HEK293 (cell line): Measurements from ENCODE around the gene SPON1.

Experiments used
- SP3 ChIP-seq: fragments of 450-650 bp; formaldehyde crosslinking; IDR thresholded peaks from 2 replicates; pipeline ENCODE4 v1.5.1; 2016; ENCODE audit warnings: missing biosample characterization, missing genetic modification characterization
- YY1 ChIP-seq: fragments of 450-650 bp; formaldehyde crosslinking; IDR thresholded peaks from 2 replicates; pipeline ENCODE4 v1.5.1; 2018; ENCODE audit warnings: missing biosample characterization, missing genetic modification characterization
- ZNF112 ChIP-seq: fragments of 450-650 bp; formaldehyde crosslinking; IDR thresholded peaks from 2 replicates; pipeline ENCODE4 v1.5.0; 2017; ENCODE audit warnings: missing biosample characterization, missing genetic modification characterization
- ZNF133 ChIP-seq: fragments of 450-650 bp; formaldehyde crosslinking; IDR thresholded peaks from 2 replicates; pipeline ENCODE4 v1.5.1; 2016; ENCODE audit warnings: missing biosample characterization, missing genetic modification characterization
- ZNF146 ChIP-seq: fragments of 450-650 bp; formaldehyde crosslinking; IDR thresholded peaks from 2 replicates; pipeline ENCODE4 v1.5.1; 2016; ENCODE audit warnings: missing biosample characterization, missing genetic modification characterization
- TF ChIP-seq, protein P1 (sequence below): fragments of 450-650 bp; formaldehyde crosslinking; IDR thresholded peaks from 2 replicates; pipeline ENCODE4 v1.5.1; 2016; ENCODE audit warnings: missing biosample characterization, missing genetic modification characterization
- TF ChIP-seq, protein P2 (sequence below): fragments of 450-650 bp; formaldehyde crosslinking; IDR thresholded peaks from 2 replicates; pipeline ENCODE4 v1.5.1; 2016; ENCODE audit warnings: missing biosample characterization, missing genetic modification characterization
- TF ChIP-seq, protein P3 (sequence below): fragments of 450-650 bp; formaldehyde crosslinking; IDR thresholded peaks from 2 replicates; pipeline ENCODE4 v1.5.1; 2016; ENCODE audit warnings: missing biosample characterization, missing genetic modification characterization

DNA sequence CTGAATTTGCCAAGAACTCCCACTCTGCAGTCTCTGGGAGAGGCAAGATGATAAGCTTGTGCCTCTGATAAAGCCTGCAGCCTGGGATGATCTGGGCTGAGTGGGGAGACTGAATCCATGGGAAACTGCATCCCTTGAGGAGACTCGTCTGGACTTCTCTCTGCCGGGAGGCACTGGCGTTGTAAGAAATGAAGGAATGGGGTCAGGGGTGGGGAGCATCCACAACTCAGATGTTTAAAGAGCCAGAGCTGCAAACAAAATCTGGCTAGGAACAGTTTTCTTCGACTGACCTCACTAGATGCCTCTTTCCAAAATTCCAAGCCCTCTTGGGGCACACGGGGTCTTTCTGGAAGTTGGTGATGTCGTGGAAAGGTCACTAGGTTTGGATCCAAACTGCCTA, 64.4 kb downstream of the SPON1 start:
- TF ChIP-seq, protein P1, sequence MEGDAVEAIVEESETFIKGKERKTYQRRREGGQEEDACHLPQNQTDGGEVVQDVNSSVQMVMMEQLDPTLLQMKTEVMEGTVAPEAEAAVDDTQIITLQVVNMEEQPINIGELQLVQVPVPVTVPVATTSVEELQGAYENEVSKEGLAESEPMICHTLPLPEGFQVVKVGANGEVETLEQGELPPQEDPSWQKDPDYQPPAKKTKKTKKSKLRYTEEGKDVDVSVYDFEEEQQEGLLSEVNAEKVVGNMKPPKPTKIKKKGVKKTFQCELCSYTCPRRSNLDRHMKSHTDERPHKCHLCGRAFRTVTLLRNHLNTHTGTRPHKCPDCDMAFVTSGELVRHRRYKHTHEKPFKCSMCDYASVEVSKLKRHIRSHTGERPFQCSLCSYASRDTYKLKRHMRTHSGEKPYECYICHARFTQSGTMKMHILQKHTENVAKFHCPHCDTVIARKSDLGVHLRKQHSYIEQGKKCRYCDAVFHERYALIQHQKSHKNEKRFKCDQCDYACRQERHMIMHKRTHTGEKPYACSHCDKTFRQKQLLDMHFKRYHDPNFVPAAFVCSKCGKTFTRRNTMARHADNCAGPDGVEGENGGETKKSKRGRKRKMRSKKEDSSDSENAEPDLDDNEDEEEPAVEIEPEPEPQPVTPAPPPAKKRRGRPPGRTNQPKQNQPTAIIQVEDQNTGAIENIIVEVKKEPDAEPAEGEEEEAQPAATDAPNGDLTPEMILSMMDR (tag by site-specific recombination): no peak
- no peak for TF ChIP-seq ZNF112 (tag by site-specific recombination)
- no peak for TF ChIP-seq ZNF133 (tag by site-specific recombination)
- TF ChIP-seq SP3 (tag by site-specific recombination): no peak
- TF ChIP-seq, protein P2, sequence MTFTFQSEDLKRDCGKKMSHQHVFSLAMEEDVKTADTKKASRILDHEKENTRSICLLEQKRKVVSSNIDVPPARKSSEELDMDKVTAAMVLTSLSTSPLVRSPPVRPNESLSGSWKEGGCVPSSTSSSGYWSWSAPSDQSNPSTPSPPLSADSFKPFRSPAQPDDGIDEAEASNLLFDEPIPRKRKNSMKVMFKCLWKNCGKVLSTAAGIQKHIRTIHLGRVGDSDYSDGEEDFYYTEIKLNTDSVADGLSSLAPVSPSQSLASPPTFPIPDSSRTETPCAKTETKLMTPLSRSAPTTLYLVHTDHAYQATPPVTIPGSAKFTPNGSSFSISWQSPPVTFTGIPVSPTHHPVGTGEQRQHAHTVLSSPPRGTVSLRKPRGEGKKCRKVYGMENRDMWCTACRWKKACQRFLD (tag by site-specific recombination): no peak
- TF ChIP-seq, protein P3, sequence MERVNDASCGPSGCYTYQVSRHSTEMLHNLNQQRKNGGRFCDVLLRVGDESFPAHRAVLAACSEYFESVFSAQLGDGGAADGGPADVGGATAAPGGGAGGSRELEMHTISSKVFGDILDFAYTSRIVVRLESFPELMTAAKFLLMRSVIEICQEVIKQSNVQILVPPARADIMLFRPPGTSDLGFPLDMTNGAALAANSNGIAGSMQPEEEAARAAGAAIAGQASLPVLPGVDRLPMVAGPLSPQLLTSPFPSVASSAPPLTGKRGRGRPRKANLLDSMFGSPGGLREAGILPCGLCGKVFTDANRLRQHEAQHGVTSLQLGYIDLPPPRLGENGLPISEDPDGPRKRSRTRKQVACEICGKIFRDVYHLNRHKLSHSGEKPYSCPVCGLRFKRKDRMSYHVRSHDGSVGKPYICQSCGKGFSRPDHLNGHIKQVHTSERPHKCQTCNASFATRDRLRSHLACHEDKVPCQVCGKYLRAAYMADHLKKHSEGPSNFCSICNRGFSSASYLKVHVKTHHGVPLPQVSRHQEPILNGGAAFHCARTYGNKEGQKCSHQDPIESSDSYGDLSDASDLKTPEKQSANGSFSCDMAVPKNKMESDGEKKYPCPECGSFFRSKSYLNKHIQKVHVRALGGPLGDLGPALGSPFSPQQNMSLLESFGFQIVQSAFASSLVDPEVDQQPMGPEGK (tag by site-specific recombination): no peak
- no peak for TF ChIP-seq ZNF146 (tag by site-specific recombination)
- no peak for TF ChIP-seq YY1
